Omental fat pad (tissue), 4 donors: Measurements from ENCODE around the gene TMEM181. TPM values are rescaled to one million over a fixed set of nuclear protein-coding genes. Genes with fewer than 3 reads are reported as not detected.
"Not testable (repeated sequence)": the region's sequence is repeated elsewhere in the genome, so short reads cannot be mapped to it uniquely, and the experiment has no call there.

Experiments
- ATAC-seq: fragments of 150-250 bp; one replicate; pipeline ENCODE4 v1.9.1; 2016; ENCODE audit warnings: mild to moderate bottlenecking, moderate library complexity; ENCODE audit not compliant: low FRiP score
- DNase-seq: peaks from one replicate; pipeline ENCODE4 v3.0.0-alpha.2; 2019; ENCODE audit warnings: low spot score
- CTCF ChIP-seq, 3 donors: fragments of 450-650 bp; IDR thresholded peaks; one replicate each; pipeline ENCODE4 v1.5.1; 2016 to 2017; ENCODE audit warnings: antibody characterized with exemption in 3 of 3, mild to moderate bottlenecking in 3 of 3, moderate library complexity in 2 of 3
- total RNA-seq, 4 donors: library from RNA; depleted of rRNA; stranded (reverse); fragments of >200 nt; gene quantifications; one replicate each; pipeline ENCODE4 v1.1.0, GENCODE V29; 2016

The TMEM181 gene
- total RNA-seq, 4 donors from 2014 or later: 16.1 to 27.6 (median 20.6) TPM

GRCh38 chr6:158545043-158545966 is 14.6 kb upstream of the TMEM181 start:
- DNase-seq (no peak), ATAC-seq (no peak)
- no peak for TF ChIP-seq CTCF (IDR thresholded peaks at IDR 0.05)

- TF ChIP-seq CTCF (IDR thresholded peaks at IDR 0.05): no peak
- DNase-seq: no peak
Observed at GRCh38 chr6:158548418-158549161, 11.3 kb upstream of the TMEM181 start.

GRCh38 chr6:158552055-158552795 is 7.7 kb upstream of the TMEM181 start:
- ATAC-seq (no peak), DNase-seq (no peak)
- TF ChIP-seq CTCF (IDR thresholded peaks at IDR 0.05): no peak

More at GRCh38 chr6:158548418-158549161, 11.3 kb upstream of the TMEM181 start:
- no peak for ATAC-seq

- no peak for TF ChIP-seq CTCF (IDR thresholded peaks at IDR 0.05)
- no peak for ATAC-seq
- DNase-seq: no peak
Observed at GRCh38 chr6:158552796-158553138, 7.1 kb upstream of the TMEM181 start.

- DNase-seq (no peak), ATAC-seq (no peak)
- no peak for TF ChIP-seq CTCF (IDR thresholded peaks at IDR 0.05)
Observed at GRCh38 chr6:158554611-158555361, 5.1 kb upstream of the TMEM181 start.

GRCh38 chr6:158556113-158556512 is 3.8 kb upstream of the TMEM181 start:
- no peak for DNase-seq
- no peak for TF ChIP-seq CTCF (IDR thresholded peaks at IDR 0.05)
- ATAC-seq: no peak

GRCh38 chr6:158557110-158557509 is 2.8 kb upstream of the TMEM181 start:
- not testable (repeated sequence) for ATAC-seq, DNase-seq
